PC-9 (cell line): Measurements from ENCODE around the gene CCDC9B.

Experiments used
- CTCF ChIP-seq: fragments of 200-600 bp; sonication (generic); conservative IDR thresholded peaks from 2 replicates; pipeline ENCODE4 v1.6.1; 2017; ENCODE audit warnings: mixed run types, antibody characterized with exemption, mild to moderate bottlenecking, moderate library complexity
- EZH2 ChIP-seq: fragments of 200-600 bp; sonication (generic); IDR thresholded peaks from 2 replicates; pipeline ENCODE4 v1.8.0; 2017; ENCODE audit warnings: antibody characterized with exemption, low read depth

- no peak for TF ChIP-seq CTCF
- no peak for TF ChIP-seq EZH2
Measured at GRCh38 chr15:40331026-40331425, 9.7 kb downstream of the CCDC9B start.
